Measurements from ENCODE around the gene DLX2.

The DLX2 gene

GRCh38 chr2:172107690-172108586 lies 5.2 kb upstream of the DLX2 start:
- DNase-seq (ENCODE audit: low read depth in 2 of 2) = no peak

- DNase-seq (ENCODE audit: low read depth in 2 of 2) = no peak
Measured at GRCh38 chr2:172106108-172106961, 3.6 kb upstream of the DLX2 start.

- no peak for DNase-seq (ENCODE audit: low read depth in 2 of 2)
Measured at GRCh38 chr2:172105471-172106107, 2.9 kb upstream of the DLX2 start.

- peak; percentile 58 to 62 for DNase-seq (ENCODE audit: low read depth in 2 of 2)
Measured at GRCh38 chr2:172103471-172104272, 972 bp upstream of the DLX2 start.

GRCh38 chr2:172101821-172102390 lies 794 bp downstream of the DLX2 start:
- DNase-seq (ENCODE audit: low read depth in 2 of 2) = no peak

GRCh38 chr2:172100935-172101820 lies 1.5 kb downstream of the DLX2 start:
- DNase-seq (ENCODE audit: low read depth in 2 of 2) = no peak

- no peak for DNase-seq (ENCODE audit: low read depth in 2 of 2)
Measured at GRCh38 chr2:172100080-172100934, 2.4 kb downstream of the DLX2 start.

GRCh38 chr2:172099472-172100079 lies 3.1 kb downstream of the DLX2 start:
- DNase-seq (ENCODE audit: low read depth in 2 of 2) = no peak

GRCh38 chr2:172098650-172099471 lies 3.8 kb downstream of the DLX2 start:
- peak in 1 of 2 donors; percentile 49 for DNase-seq (ENCODE audit: low read depth in 2 of 2)

GRCh38 chr2:172098287-172098649 lies 4.4 kb downstream of the DLX2 start:
- no peak for DNase-seq (ENCODE audit: low read depth in 2 of 2)

- no peak for DNase-seq (ENCODE audit: low read depth in 2 of 2)
Measured at GRCh38 chr2:172097557-172098131, 5.1 kb downstream of the DLX2 start.

- DNase-seq (ENCODE audit: low read depth in 2 of 2) = no peak
Measured at GRCh38 chr2:172096626-172097547, 5.8 kb downstream of the DLX2 start.

GRCh38 chr2:172095905-172096625 lies 6.6 kb downstream of the DLX2 start:
- no peak for DNase-seq (ENCODE audit: low read depth in 2 of 2)

GRCh38 chr2:172095146-172095904 lies 7.4 kb downstream of the DLX2 start:
- peak in 1 of 2 donors; percentile 52 for DNase-seq (ENCODE audit: low read depth in 2 of 2)
